K562 (cell line): ENCODE results near the gene GART. TPM values are rescaled to one million over a fixed set of nuclear protein-coding genes. Genes with fewer than 3 reads are reported as not detected.
A peak's percentile ranks its signal among the peaks of the same experiment; 100 is the strongest.

Experiments used
- BCOR ChIP-seq: fragments of 450-650 bp; IDR thresholded peaks from 2 replicates; pipeline ENCODE4 v1.6.1; 2016
- BRD9 ChIP-seq: fragments of 450-650 bp; IDR thresholded peaks from 2 replicates; pipeline ENCODE4 v1.6.1; 2018; ENCODE audit warnings: low read depth; ENCODE audit not compliant: partially characterized antibody
- EZH2 ChIP-seq: IDR thresholded peaks from 2 replicates; pipeline ENCODE4 v1.6.1; 2012; ENCODE audit warnings: low read depth, mild to moderate bottlenecking, inconsistent platforms, low read length, borderline replicate concordance
- FOXK1 ChIP-seq: sonication (generic); formaldehyde crosslinking; IDR thresholded peaks from 2 replicates; pipeline ENCODE4 v1.8.0; 2022; ENCODE audit warnings: missing genetic modification reagents, mild to moderate bottlenecking, borderline replicate concordance
- L3MBTL2 ChIP-seq: fragments of 450-650 bp; IDR thresholded peaks from 2 replicates; pipeline ENCODE4 v1.6.1; 2016; ENCODE audit warnings: mild to moderate bottlenecking, moderate library complexity
- NELFE ChIP-seq: IDR thresholded peaks from 2 replicates; pipeline ENCODE4 v1.6.1; 2011; ENCODE audit warnings: mild to moderate bottlenecking; ENCODE audit not compliant: insufficient read depth, insufficient read length
- PHF20 ChIP-seq: fragments of 450-650 bp; IDR thresholded peaks from 2 replicates; pipeline ENCODE4 v1.6.1; 2018; ENCODE audit not compliant: partially characterized antibody
- POLR2AphosphoS2 ChIP-seq: IDR thresholded peaks from 2 replicates; pipeline ENCODE4 v1.6.1; 2012; ENCODE audit warnings: low read length, improper control_type of control experiment
- TSHZ1 ChIP-seq: fragments of 250-450 bp; sonication (Bioruptor Pico); IDR thresholded peaks from 2 replicates; pipeline ENCODE4 v1.4.0; 2020; ENCODE audit warnings: mild to moderate bottlenecking, moderate library complexity
- ZBTB33 ChIP-seq: sonication (generic); formaldehyde crosslinking; IDR thresholded peaks from 2 replicates; pipeline ENCODE4 v1.8.1; 2023; ENCODE audit warnings: mild to moderate bottlenecking, missing genetic modification reagents
- ZBTB43 ChIP-seq: sonication (generic); formaldehyde crosslinking; IDR thresholded peaks from 2 replicates; pipeline ENCODE4 v1.8.0; 2023; ENCODE audit warnings: mild to moderate bottlenecking, missing genetic modification reagents
- ZC3H8 ChIP-seq: fragments of 450-650 bp; IDR thresholded peaks from 2 replicates; pipeline ENCODE4 v1.6.1; 2017
- ZNF124 ChIP-seq: sonication (generic); formaldehyde crosslinking; IDR thresholded peaks from 2 replicates; pipeline ENCODE4 v1.8.1; 2022; ENCODE audit warnings: missing genetic modification reagents
- ZNF212 ChIP-seq: fragments of 450-650 bp; formaldehyde crosslinking; IDR thresholded peaks from 2 replicates; pipeline ENCODE4 v1.4.0; 2020; ENCODE audit warnings: mild to moderate bottlenecking
- ZSCAN29 ChIP-seq: fragments of 450-650 bp; IDR thresholded peaks from 2 replicates; pipeline ENCODE4 v1.6.1; 2017
- polyA plus RNA-seq, 8 experiments: library from polyadenylated mRNA; depleted of rRNA in 4 of 8; stranded (reverse) in 5 of 8; unstranded in 3 of 8; fragments of >200 nt; fragmentation: Nextera tagmentation in 2 of 8; fragmentation: Illumina TruSeq in 1 of 8; extraction: Ambion mirVana in 2 of 8; extraction: Trizol in 1 of 8; gene quantifications; 2 replicates each; pipeline versions ENCODE4 v1.2.1 to v1.2.3, GENCODE V29; 2011 to 2014; ENCODE audit warnings: inconsistent platforms in 1 of 8, missing spikeins in 1 of 8
- total RNA-seq, 7 experiments: library from RNA; depleted of rRNA in 6 of 7; stranded (reverse); fragments of >200 nt in 6 of 7; fragmentation: Illumina TruSeq in 2 of 7; extraction: Trizol in 2 of 7; gene quantifications; 2 replicates each; pipeline versions ENCODE4 v1.2.1 to v1.2.3, GENCODE V29; 2011 to 2021; ENCODE audit warnings: low replicate concordance in 1 of 7
- TF ChIP-seq, protein P1 (sequence below): fragments of 250-450 bp; sonication (Bioruptor Pico); IDR thresholded peaks from 2 replicates; pipeline ENCODE4 v1.4.0; 2020; ENCODE audit warnings: borderline replicate concordance
- TF ChIP-seq, protein P2 (sequence below): sonication (generic); formaldehyde crosslinking; IDR thresholded peaks from 2 replicates; pipeline ENCODE4 v1.8.0; 2022; ENCODE audit warnings: mild to moderate bottlenecking, low read depth, missing genetic modification reagents

Gene GART
- total and polyA plus RNA-seq, 9 of the 15 experiments (the other 6 are each of a cell fraction or from before 2014, with no cell fraction given): 141 to 429 (median 349) TPM

- TF ChIP-seq TSHZ1 (CRISPR knock-in tag): no peak
- TF ChIP-seq ZNF212 (CRISPR knock-in tag): no peak
- TF ChIP-seq FOXK1 (CRISPR knock-in tag): 0 out of 2 replicates have a peak, but pooled peaks have one; percentile 11
- TF ChIP-seq ZSCAN29: no peak
- no peak for TF ChIP-seq ZBTB43 (CRISPR knock-in tag)
- no peak for TF ChIP-seq NELFE
- TF ChIP-seq, protein P1, sequence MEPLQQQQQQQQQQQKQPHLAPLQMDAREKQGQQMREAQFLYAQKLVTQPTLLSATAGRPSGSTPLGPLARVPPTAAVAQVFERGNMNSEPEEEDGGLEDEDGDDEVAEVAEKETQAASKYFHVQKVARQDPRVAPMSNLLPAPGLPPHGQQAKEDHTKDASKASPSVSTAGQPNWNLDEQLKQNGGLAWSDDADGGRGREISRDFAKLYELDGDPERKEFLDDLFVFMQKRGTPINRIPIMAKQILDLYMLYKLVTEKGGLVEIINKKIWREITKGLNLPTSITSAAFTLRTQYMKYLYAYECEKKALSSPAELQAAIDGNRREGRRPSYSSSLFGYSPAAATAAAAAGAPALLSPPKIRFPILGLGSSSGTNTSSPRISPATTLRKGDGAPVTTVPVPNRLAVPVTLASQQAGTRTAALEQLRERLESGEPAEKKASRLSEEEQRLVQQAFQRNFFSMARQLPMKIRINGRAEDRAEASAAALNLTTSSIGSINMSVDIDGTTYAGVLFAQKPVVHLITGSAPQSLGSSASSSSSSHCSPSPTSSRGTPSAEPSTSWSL (CRISPR knock-in tag): no peak
- TF ChIP-seq L3MBTL2: no peak
- no peak for TF ChIP-seq ZC3H8
- TF ChIP-seq BCOR: no peak
- TF ChIP-seq ZBTB33 (CRISPR knock-in tag): no peak
- TF ChIP-seq, protein P2, sequence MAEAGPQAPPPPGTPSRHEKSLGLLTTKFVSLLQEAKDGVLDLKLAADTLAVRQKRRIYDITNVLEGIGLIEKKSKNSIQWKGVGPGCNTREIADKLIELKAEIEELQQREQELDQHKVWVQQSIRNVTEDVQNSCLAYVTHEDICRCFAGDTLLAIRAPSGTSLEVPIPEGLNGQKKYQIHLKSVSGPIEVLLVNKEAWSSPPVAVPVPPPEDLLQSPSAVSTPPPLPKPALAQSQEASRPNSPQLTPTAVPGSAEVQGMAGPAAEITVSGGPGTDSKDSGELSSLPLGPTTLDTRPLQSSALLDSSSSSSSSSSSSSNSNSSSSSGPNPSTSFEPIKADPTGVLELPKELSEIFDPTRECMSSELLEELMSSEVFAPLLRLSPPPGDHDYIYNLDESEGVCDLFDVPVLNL: no peak
- TF ChIP-seq PHF20: no peak
- TF ChIP-seq ZNF124 (CRISPR knock-in tag): no peak
- no peak for TF ChIP-seq EZH2
- 0 out of 2 replicates have a peak, but pooled peaks have one; percentile 0 for TF ChIP-seq POLR2AphosphoS2
- TF ChIP-seq BRD9: no peak
Observed at GRCh38 chr21:33550772-33551660, 9.1 kb upstream of the GART start (continued).
